ENCODE measurements around the gene LEFTY1. TPM values are rescaled to one million over a fixed set of nuclear protein-coding genes. Genes with fewer than 3 reads are reported as not detected.

Gene LEFTY1
- total and polyA plus RNA-seq, 2 of the 13 experiments (the other 11 are each of a cell fraction or from before 2014, with no cell fraction given), result 0.29 to 0.79 TPM

GRCh38 chr1:225886159-225887029 lies 2.6 kb downstream of the LEFTY1 start (continued):
- TF ChIP-seq ZBTB14 (CRISPR knock-in tag; IDR thresholded peaks at IDR 0.05) (no peak), ZBTB37 (CRISPR knock-in tag; IDR thresholded peaks at IDR 0.05) (no peak), PAWR (CRISPR knock-in tag; IDR thresholded peaks at IDR 0.05; ENCODE audit: borderline replicate concordance) (no peak), ZNF777 (CRISPR knock-in tag; IDR thresholded peaks at IDR 0.05) (0 out of 2 replicates have a peak, but pooled peaks have one; percentile 16), MLXIP (CRISPR knock-in tag; IDR thresholded peaks at IDR 0.05; ENCODE audit: borderline replicate concordance) (no peak), ZNF580 (CRISPR knock-in tag; IDR thresholded peaks at IDR 0.05; ENCODE audit: borderline replicate concordance, low read depth) (no peak), DMTF1 (CRISPR knock-in tag; IDR thresholded peaks at IDR 0.05) (no peak), ZBED4 (CRISPR knock-in tag; IDR thresholded peaks at IDR 0.05; ENCODE audit: borderline replicate concordance) (no peak; the same call in 1 of the 2 replicates), ZNF224 (CRISPR knock-in tag; IDR thresholded peaks at IDR 0.05) (no peak), GATAD1 (CRISPR knock-in tag; IDR thresholded peaks at IDR 0.05) (no peak), FOXP1 (IDR thresholded peaks at IDR 0.05) (no peak), FOXP1 (CRISPR knock-in tag; IDR thresholded peaks at IDR 0.05) (peak; percentile 54), KLF16 (CRISPR knock-in tag; IDR thresholded peaks at IDR 0.05) (no peak), ZNF839 (CRISPR knock-in tag; IDR thresholded peaks at IDR 0.05; ENCODE audit: borderline replicate concordance) (no peak), RCOR2 (CRISPR knock-in tag; IDR thresholded peaks at IDR 0.05) (0 out of 2 replicates have a peak, but pooled peaks have one; percentile 29), GZF1 (CRISPR knock-in tag; IDR thresholded peaks at IDR 0.05) (no peak)
